AML-193 (cell line): Measurements from ENCODE around the gene NET1.

Experiments used
- DNase-seq, 2 experiments: peaks; one replicate each; lab custom pipeline; 2025; lab: John Stamatoyannopoulos, UW

NET1 gene

DNA sequence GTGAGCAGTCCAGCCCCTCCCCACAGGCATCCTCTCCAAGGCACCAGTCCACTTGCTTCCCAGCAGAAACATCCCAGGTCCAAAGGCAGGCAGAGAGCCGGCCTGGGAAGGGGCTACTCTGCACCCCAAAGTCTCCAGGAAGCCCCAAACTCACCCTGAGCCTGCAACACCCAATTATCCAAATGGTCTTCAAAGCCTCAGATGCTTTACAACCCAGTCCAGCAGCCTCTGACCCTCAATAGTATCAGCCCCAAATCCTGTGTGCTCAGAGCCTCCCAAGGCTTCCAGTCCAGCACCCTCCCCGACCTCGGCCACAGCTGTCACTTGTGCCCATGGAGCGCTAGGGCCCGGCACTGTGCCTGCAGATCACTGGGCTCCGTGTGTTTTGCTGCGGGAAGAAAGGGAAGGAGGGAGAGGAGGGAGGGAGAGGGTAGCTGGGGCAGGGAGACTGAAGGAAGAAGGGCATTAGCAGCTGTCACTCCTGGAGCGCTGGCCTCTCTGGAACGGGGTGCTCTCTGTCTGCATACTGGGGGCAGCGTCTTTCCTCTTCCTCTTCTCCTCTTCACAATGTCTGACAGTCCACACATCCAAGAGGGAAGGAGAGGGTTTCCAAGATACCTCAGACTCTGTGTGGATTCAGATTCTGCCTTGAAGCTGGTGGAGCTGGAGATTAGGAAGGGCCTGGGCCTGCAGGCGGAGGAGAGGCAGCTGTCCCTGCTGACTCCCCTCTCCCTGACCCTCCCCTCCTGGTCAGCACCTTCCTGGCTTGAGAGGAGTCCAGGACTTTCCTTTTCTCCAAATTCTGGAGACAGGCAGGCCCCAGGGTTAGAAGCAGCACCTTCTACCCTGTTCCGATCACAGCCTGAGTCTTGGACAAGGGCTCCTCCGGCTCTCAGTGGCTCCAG lies 73.8 kb downstream of the NET1 start:
- no peak for DNase-seq

DNA sequence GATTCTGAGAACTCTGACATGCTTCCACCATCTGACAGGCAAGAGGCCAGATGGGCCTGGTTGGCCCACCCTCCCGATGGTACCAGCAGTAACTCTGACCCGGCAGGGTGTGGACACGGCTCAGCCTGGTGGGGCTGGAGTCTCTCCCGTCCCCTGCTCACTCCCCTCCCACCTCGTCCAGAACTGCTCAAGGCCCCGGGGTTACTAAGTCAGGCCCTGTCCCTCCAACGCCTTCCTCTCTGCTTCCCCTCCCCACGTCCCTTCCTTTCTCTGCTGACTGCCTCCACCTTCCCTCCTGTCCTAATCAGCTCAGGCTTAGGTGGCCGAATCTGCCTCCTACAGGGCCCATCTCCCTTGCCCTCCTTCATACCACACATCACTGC lies 74.5 kb downstream of the NET1 start:
- no peak for DNase-seq

DNA sequence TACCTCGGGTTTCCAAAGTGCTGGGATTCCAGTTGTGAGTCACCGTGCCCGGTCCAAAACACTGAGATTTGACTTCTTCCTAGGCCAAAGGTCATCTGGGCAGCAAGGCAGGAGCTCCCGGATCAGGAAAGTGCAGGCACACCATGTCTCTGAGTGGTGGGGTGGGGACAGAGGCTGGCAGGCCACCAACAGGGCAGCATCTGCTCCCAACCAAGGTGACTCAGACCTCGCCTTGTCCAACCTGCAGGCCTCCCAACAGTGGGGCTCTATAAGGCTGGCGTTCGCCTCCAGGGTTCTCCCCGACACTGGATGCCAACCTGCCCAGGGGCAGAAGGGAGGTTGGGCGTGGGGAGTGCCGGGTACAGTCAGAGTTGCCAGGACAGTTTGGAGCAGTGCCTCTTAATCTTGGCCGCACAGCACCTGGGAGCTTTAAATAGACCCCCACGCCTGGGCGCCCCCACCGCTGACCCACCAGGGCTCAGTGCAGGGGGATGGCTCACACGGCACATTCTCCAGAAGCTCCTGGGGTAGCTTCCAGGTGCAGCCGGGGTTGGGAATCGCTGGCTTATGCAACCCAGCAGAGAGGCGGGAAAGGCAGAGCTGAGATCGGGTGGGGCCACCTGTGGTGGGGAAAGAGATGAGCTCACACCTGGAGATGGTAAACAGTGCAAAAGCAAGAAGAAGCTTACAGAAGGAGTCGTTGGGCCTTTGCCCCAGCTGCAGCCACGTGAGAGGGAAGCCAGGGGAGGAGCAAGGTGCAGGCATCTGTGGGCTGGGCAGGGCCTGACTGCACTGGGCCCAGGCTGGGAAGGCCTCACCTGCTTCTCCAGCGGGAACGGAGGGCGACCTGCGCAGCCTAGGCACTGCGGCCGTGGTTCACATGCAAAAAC lies 76.2 kb downstream of the NET1 start:
- no peak for DNase-seq

DNA sequence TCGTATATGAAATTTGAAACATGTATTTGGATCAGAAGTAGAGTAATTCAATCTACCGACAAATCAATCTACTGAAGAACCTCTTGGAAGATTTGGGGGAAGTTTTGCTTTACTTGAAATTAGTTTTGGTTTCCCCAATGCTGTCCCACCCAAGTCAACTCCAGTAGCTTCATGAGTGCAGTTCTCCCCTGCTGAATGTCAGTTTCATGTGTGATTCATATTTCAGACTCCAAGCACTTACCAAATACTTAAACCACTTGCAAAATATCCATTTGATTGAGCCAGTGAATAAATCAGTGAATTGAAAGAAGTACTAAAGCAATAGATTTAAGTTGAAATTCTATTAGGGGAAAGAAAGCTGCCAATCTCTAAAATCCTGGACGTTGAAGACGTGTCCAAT lies 77.7 kb downstream of the NET1 start:
- DNase-seq = no peak

DNA sequence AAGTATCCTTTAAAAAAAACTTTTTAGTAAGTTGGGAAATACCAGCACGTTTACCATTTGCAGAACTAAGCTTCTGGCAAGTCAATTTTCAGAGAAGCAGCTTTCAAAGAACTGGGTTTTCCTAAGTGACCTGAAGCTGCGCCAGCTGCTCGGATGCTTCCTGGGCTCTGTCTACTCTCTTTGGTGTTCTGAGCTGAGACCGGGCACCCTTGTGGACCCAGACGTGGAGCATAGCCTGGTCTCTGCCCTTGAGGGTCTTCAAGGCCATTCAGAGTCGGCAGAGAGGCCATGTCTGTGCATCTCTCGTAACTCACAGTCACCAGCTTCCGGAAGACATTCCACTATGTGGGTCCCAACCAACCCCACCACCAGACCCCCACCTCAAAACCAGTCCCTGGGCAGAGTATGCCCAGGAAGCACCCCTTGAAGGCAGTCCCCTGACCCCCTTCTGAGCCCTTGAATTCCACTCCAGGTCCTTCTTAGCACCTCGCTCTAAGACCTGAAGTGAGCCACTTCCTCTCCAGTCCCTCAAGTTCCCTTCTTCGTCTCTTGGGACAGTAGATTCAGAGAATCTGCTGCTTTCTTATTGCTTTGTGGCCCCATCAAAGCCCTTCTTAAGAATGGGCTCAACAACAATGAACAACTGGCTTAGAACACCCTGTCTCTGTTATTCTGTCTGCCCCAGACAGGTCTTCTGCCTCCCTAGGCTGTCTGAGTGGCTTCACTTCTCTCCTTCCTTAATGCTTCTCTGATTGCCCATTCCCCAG lies 78.5 kb downstream of the NET1 start:
- DNase-seq = no peak

DNA sequence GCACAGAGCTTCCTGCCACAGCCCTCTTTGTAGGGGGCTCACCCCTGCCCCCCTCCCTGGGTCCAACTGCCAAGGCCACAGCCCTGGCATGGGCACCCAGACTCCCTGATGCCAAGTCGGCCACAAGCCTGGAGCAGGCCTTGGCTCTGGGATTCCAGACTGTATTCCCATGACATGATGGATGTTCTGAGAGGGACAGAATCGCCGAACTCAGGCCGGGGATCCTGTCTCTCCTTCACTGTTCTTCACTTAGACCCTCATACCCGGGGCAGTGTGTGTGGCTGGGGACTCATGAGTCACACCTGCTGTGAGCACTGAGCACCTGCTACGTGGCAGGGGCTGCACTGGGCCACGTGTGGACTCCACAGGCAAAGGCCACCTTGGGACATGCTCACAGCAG lies 79.1 kb downstream of the NET1 start:
- no peak for DNase-seq

DNA sequence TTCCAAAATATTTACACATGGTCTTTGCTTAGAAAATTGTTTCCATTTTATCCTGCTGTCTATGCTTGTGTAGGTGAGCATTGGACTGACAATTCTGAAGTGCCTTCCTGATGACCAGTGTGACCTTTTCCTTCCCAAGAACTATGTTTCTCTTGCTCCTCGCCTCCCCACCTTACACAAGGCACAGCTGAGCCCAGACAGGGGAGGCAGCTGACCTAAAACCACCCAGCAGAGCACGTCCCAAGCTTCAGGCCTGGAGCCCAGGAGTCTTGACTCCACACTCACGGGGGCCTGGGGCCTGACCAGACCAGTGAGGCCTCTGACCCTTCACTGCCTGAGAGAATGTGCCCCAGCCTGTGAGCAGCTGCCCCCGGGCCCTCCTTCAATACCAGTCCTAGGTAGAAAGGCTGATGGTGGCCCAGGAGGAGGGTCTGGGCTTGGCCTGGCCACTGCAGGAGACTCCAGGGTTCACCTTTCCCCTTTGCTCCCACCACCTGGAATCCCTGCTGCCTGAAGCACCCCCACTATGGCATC lies 80.0 kb downstream of the NET1 start:
- no peak for DNase-seq

DNA sequence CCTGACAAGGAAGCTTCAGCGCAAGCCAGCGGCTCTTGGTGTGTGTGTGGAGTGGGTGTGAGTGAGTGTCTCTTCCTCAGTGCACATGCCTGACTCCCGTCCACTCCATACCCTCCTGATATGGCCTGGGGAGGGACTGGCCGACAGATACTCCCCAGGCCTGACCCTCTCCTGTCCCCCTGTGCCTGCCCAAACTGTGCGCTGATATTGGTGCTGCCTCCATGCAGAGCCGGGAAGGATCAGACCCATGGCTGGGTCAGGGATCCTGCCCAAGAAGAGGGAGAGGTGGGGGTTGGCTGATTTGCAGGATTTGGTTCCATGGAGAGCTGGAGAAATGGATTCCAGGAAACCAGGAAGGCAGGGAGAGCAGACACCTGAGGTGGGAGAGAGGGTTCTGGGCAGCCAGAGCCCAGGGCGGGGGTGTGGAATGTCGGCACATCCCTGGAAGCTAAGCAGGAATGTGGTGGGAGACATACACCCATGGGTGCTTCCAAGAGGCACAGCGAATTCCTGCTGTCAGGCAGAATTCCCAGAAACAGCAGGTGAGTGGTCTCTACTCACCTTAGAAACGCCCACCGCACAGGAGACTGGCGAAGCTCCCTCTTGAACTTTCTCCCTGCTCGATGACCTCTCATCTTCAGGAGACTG lies 80.7 kb downstream of the NET1 start:
- DNase-seq = no peak

DNA sequence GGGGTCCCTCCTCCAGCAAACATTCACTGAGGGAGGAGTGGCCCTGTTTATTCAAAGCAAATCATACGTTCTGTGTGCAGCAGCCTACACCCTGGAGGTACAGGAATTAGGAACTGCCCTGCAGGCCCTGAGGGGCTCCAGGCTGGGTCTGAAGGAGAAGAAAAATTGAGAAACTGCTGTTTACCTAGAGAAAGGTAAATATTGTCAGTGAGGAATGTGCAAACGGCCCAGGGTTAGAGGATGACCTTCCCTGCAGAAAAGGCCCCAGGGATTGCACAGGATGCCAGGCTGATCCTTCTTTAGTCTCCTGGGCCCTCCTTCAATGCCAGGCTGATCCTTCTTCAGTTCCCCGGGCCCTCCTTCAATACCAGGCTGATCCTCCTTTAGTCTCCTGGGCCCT lies 81.3 kb downstream of the NET1 start:
- no peak for DNase-seq

DNA sequence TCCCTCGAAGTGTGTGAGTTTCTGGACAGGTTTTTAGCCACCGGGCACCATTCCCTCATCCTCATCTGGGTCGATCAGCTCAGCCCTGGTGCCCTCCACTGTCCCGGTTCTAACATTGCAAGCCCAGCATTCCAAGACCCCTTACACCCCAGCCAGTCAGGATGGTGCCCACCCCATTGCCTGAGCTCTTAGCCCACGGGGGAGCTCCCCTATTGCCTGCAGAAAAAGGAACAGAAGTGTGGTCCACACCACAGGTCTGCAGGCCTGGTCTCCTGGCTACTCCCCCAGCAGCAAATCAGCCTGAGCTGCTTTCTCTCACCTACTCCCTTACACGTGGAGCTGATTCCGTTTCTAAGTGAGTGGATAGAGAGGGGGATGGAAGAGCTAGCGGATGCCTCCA lies 82.3 kb downstream of the NET1 start:
- DNase-seq = no peak

DNA sequence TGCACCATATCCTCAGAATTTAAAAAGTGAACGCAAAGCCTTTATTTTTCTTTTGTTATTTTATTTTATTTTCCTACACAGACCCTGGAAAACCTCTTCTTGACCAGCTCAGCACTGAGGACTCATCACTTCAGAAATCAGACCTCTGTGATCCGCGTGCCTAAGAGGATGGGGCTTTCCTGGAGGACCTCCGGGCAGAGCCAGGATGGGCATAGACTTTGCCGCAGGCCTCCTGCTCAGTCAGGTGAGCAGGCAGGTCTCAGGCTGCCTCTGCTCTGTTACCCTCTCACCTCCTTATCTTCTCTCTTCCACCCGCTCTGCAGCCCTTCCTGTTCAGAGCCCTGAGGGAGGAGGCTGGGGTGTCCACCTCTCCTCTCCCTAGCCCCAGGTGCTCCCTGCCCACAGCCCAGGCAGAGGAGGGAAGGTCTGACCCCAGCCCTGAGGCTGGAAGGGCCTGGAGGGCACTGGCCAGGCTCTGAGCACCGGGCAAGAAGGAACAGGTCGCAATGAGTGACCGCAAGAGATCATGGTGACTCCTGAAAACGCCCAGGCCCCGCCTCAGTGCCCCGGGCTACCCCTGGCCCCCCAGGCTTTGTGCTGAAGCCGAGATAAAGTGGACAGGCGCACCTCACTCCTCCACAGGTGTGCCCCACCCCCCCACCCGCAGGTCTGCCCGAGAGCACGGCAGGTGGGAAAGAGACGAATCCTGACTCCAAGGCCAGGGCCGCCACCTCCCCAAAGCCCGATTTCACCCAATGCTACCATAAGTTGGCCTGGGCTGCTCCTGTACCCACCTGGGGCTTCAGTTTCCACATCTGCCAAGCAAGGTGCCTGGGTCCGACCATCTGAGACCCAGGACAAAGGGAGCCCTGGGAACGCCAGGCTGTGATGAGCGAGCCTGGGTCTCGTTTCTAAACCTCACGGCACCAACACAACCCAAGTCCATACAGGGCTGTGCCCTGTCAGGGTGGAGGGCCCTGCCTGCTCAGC lies 84.2 kb downstream of the NET1 start:
- no peak for DNase-seq

DNA sequence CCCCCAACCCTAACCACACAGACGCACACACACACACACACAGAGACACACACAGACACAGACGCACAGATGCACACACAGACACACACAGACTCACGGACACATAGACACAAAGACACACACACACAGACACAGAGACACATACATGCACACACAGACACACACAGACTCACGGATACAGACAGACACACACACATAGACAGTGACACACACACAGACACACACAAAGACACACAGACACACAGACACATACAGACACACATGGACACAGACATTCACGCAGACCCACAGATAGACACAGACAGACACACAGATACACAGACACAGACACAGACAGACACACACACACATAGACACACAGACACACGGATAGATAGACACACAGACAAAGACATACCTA lies 84.9 kb downstream of the NET1 start:
- no peak for DNase-seq

DNA sequence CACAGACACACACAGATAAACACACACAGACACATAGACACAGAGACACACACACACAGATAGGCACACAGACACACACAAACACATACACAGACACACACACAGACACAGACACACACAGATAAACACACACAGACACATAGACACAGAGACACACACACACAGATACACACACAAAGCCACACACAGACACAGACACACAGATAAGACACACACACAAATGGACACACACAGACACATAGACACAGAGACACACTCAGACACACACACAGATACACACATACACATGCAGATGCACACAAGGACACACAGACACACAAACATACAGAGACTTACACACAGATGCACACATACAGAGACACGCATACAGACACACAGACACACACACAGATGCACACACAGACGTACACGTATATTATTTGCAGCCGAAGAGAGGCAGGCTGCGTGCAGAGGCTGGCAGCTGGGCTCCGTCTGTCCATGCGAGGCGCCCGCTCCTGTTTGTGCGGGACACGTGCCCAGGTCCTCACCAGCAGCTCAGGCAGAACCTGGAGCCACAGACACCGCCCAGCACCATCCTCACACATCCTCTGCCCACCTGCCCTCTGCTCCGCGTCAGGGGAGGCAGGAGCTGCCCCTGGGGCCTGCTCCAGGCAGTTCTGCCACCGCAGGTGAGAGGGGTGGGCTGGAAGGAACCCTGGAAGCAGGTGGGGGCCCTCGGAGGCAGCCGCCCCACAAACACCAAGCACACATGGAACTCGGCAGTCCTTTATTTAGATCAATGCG lies 85.8 kb downstream of the NET1 start:
- DNase-seq = no peak

DNA sequence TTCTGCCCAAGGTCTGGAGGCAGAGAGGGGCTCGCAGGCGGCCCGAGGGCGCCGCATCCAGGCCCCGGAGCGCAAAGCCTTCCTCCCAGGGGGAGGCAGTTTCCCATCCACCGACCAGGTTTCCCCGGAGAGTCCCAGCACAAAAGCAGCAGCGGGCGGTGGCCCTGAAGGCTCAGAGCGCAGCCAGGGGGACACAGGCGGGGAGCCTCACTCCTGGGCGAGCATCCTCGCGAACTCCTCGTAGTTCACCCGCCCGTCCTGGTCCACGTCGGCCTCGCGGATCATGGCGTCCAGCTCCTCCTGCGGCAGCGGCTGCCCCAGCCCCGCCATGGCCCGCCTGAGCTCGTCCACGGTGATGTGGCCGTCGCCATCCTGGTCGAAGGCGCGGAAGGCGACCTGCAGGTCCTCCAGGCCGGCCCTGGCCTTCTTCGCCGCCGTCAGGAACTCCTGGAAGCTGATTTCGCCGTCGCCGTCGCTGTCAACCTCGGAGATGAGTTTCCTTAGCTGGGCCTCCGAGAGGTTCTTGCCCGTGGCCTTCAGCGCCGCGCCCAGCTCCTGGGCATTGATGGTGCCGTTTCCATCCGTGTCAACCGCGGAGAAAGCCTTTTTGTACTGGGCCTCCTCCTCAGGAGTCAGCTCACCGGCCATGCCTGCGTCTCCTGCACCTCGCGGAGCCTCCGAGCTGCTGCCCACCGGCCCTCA lies 86.6 kb downstream of the NET1 start:
- no peak for DNase-seq

DNA sequence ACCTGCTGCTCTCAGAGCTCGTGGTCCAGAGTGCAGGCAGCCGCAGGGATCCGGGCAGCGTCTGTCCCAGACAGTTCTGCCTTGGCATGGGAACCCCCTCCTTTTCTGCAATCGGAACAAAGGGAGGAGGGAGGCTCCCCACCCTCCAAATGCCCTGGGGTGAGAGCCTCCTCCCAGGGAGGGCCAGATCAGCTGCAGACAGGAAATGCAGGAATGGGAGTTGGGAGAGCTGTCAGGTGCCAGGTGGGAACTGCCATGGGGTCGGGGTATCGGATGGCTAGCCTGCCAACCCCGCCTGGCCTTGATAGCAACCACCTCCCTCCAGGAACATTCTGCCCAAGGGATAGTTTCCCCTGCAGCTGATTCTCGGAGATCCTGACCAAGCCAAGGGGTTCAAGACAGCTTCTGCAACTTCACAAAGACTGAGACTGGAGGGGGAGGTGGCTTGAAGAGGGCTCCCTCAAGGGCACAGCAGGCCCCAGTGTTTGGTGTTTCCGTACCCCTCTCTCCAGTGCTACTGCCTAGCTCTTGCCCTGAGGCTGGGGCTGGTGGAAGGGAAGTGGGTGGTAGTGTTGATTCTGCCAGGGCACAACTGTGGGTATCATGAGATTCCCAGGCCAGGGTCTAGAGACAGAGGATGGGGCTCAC lies 87.3 kb downstream of the NET1 start, which contains the start of gene CALML5:
TSS of gene CALML5 (minus strand) at position 78 of the 648 bp plus-strand sequence. CDS start 132 bp downstream, outside the sequence.
- DNase-seq = no peak

DNA sequence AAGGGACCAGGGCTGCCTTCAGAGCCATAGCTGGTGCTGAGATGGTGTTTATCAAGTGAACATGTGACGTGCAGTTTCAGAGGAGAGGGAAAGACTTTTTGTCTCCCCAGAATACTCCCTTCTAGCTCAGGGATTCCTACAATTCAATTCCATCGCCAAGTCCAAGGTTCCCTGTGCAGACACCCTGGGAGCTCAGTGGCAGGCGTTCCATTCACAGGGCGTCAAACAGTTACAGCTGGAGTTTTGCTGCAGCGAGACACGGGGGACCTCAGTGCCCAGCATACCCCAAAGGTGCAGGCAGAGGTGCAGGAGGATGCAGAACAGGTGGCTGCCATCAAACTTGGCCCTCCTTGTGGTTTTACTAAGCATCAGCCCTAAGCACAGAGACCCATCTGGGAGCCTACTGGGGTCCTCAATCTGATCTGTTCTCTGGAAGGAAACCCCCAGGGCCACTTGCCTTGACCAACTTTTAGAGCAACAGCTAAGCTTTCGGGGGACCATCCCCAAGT lies 87.9 kb downstream of the NET1 start:
- no peak for DNase-seq

DNA sequence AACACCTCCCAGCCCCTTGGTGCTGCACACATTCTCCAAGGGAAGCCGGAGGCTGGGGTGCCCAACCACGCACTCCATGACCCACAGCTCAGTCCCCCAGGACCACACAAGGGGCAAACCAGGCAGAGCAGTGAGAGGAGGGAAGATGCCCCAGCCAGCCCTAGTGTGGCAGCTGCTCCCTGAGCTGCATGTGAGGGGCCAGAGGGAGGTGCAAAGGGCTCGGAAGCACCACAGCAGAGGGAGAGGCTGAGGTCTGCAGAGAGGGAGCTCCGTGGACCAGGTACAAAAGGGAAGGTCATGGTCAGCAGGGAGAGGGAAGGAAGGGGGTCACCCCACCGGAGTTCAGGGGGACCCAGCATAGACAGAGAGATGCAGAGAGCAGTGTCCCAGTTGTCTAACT lies 88.6 kb downstream of the NET1 start:
- no peak for DNase-seq

DNA sequence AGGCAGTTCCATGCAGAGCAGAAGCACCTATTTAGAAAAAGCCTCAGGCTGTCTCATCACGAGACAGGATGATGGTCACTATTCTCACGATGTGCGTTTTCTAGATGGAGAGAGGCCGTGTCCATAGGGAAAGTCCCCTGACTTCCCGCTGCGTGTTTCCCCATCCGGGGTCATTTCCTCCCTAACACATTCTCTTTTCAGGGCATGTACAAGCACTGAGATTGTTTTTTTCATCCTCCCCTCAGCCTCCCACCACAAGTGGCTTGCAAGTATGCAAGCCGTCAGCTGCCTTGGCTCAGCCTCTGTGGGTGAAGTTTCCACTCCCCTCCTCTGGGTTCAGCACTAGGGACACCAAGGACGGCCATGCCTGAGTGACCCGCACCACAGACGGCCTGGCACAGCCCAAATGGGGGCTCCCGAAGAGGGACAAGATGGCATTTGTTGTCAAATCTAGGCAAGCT lies 89.7 kb downstream of the NET1 start:
- no peak for DNase-seq
